IMR-90 (cell line): ENCODE results near the gene MYH10. TPM values are rescaled to one million over a fixed set of nuclear protein-coding genes. Genes with fewer than 3 reads are reported as not detected.

Experiments
- ATAC-seq: fragments of 200-7000 bp; cut with Tn5 transposase; 2 replicates; pipeline ENCODE4 v1.9.1; 2020; ENCODE audit warnings: low read depth, mild to moderate bottlenecking, moderate library complexity
- BruUV-seq: library from RNA; stranded (reverse); fragments of 400-500 nt; replicated peaks from 2 replicates; lab custom pipeline; 2021; lab: Mats Ljungman, UMichigan
- CTCF ChIA-PET: fragments of 300-600 bp; formaldehyde crosslinking; extraction: SDS; loops from one replicate; lab custom pipeline; 2021; ENCODE audit warnings: antibody characterized with exemption; lab: Yijun Ruan, JAX
- POLR2A ChIA-PET: fragments of 300-600 bp; sonication (Branson Sonifier 250); formaldehyde crosslinking; loops from one replicate; lab custom pipeline; 2022; ENCODE audit warnings: antibody characterized with exemption; ENCODE audit not compliant: unreplicated experiment; lab: Charles Lee
- DNase-seq: peaks from one replicate; pipeline ENCODE4 v3.0.0; 2013
- H2AFZ ChIP-seq: replicated peaks from 2 replicates; pipeline ENCODE3; 2013; ENCODE audit warnings: low read length, mild to moderate bottlenecking; ENCODE audit not compliant: poor library complexity
- H2AK5ac ChIP-seq: 2 replicates; pipeline ENCODE4 v1.6.1; 2013; ENCODE audit warnings: low read depth, low read length, inconsistent platforms
- H2AK9ac ChIP-seq: replicated peaks from 2 replicates; pipeline ENCODE3; 2013; ENCODE audit warnings: mild to moderate bottlenecking, low read depth, low read length, moderate library complexity; ENCODE audit not compliant: poor library complexity
- H2BK120ac ChIP-seq: 2 replicates; pipeline ENCODE4 v1.6.1; 2013; ENCODE audit warnings: low read depth, low read length, inconsistent platforms
- H2BK15ac ChIP-seq: 3 replicates; pipeline ENCODE4 v1.6.1; 2013; ENCODE audit warnings: low read depth, low read length, inconsistent platforms
- H2BK20ac ChIP-seq: 2 replicates; pipeline ENCODE4 v1.6.1; 2013; ENCODE audit warnings: low read depth, mild to moderate bottlenecking, inconsistent platforms, low read length, moderate library complexity
- H2BK5ac ChIP-seq: 2 replicates; pipeline ENCODE4 v1.6.1; 2013; ENCODE audit warnings: mild to moderate bottlenecking, low read depth, low read length, inconsistent platforms; ENCODE audit not compliant: poor library complexity, severe bottlenecking
- H3K14ac ChIP-seq: replicated peaks from 2 replicates; pipeline ENCODE4 v1.6.1; 2013; ENCODE audit warnings: low read depth, low read length, inconsistent platforms
- H3K18ac ChIP-seq: 2 replicates; pipeline ENCODE4 v1.6.1; 2013; ENCODE audit warnings: low read depth, low read length, control low read depth
- H3K23ac ChIP-seq: 2 replicates; pipeline ENCODE4 v1.6.1; 2013; ENCODE audit warnings: low read depth, low read length, inconsistent platforms
- H3K27ac ChIP-seq: 2 replicates; pipeline ENCODE4 v1.5.1; 2013; ENCODE audit warnings: mild to moderate bottlenecking, control low read depth, low read length; ENCODE audit not compliant: insufficient read depth
- H3K27me3 ChIP-seq: 2 replicates; pipeline ENCODE4 v1.6.1; 2013; ENCODE audit warnings: low read length; ENCODE audit not compliant: control insufficient read depth, insufficient read depth
- H3K36me3 ChIP-seq: 2 replicates; pipeline ENCODE4 v1.6.1; 2013; ENCODE audit warnings: low read length, mixed read lengths; ENCODE audit not compliant: control insufficient read depth, insufficient read depth
- H3K4ac ChIP-seq: 2 replicates; pipeline ENCODE4 v1.6.1; 2013; ENCODE audit warnings: low read depth, low read length, inconsistent platforms
- H3K4me1 ChIP-seq: 2 replicates; pipeline ENCODE4 v1.6.1; 2013; ENCODE audit warnings: low read length, mixed read lengths; ENCODE audit not compliant: control insufficient read depth, insufficient read depth
- H3K4me2 ChIP-seq: 2 replicates; pipeline ENCODE4 v1.6.1; 2013; ENCODE audit warnings: low read depth, mild to moderate bottlenecking, control low read depth, low read length, moderate library complexity
- H3K4me3 ChIP-seq: 2 replicates; pipeline ENCODE4 v1.5.1; 2013; ENCODE audit warnings: low read depth, mild to moderate bottlenecking, control low read depth, low read length, moderate library complexity; ENCODE audit not compliant: insufficient read depth
- H3K56ac ChIP-seq: 2 replicates; pipeline ENCODE4 v1.6.1; 2013; ENCODE audit warnings: low read length, inconsistent platforms; ENCODE audit not compliant: insufficient read depth; ENCODE audit errors: extremely low read depth
- H3K79me1 ChIP-seq, 2 experiments: 2 replicates each; pipeline ENCODE4 v1.6.1; 2013; ENCODE audit warnings: low read length in 2 of 2, inconsistent platforms in 1 of 2, low read depth in 1 of 2
- H3K9ac ChIP-seq: 2 replicates; pipeline ENCODE4 v1.6.1; 2013; ENCODE audit warnings: low read depth, low read length, control low read depth
- H3K9me1 ChIP-seq: 2 replicates; pipeline ENCODE4 v1.6.1; 2013; ENCODE audit warnings: low read length, inconsistent platforms; ENCODE audit not compliant: insufficient read depth
- H3K9me3 ChIP-seq: 2 replicates; pipeline ENCODE4 v1.6.1; 2013; ENCODE audit warnings: low read length; ENCODE audit not compliant: control insufficient read depth, insufficient read depth
- H4K20me1 ChIP-seq: 2 replicates; pipeline ENCODE4 v1.6.1; 2013; ENCODE audit warnings: low read length, inconsistent platforms; ENCODE audit not compliant: insufficient read depth
- H4K5ac ChIP-seq: 2 replicates; pipeline ENCODE4 v1.6.1; 2013; ENCODE audit warnings: mild to moderate bottlenecking, low read depth, low read length, control low read depth
- H4K8ac ChIP-seq, 2 experiments: 2 replicates each; pipeline ENCODE4 v1.6.1; 2013; ENCODE audit warnings: low read depth in 2 of 2, low read length in 2 of 2, control low read depth in 1 of 2, inconsistent platforms in 1 of 2
- H4K91ac ChIP-seq: 2 replicates; pipeline ENCODE4 v1.6.1; 2013; ENCODE audit warnings: low read depth, low read length, inconsistent platforms; ENCODE audit not compliant: insufficient read depth
- BHLHE40 ChIP-seq: fragments of 150-350 bp; IDR thresholded peaks from 2 replicates; pipeline ENCODE4 v1.6.1; 2016; ENCODE audit warnings: mild to moderate bottlenecking, low read depth, low read length
- MXI1 ChIP-seq: IDR thresholded peaks from 2 replicates; pipeline ENCODE4 v1.6.1; 2012; ENCODE audit warnings: low read depth, mild to moderate bottlenecking, low read length, moderate library complexity, borderline replicate concordance
- RAD21 ChIP-seq: IDR thresholded peaks from 2 replicates; pipeline ENCODE4 v1.6.1; 2012; ENCODE audit warnings: low read length, improper control_type of control experiment
- WGBS, 2 experiments: methylation state at CpG; one replicate each; pipeline versions ENCODE4 v1.1.5 to v1.1.7; 2013; ENCODE audit warnings: missing lambda C conversion rate in 2 of 2; ENCODE audit not compliant: insufficient read length in 1 of 2; ENCODE audit errors: extremely low coverage in 2 of 2; 5-methylcytosine and 5-hydroxymethylcytosine counted together
- dilution Hi-C: fragments of 300-500 bp; cut with HindIII; formaldehyde crosslinking; loops from one replicate; pipeline ENCODE4 v1.14.3; 2018; ENCODE audit warnings: low sequenced_read_pairs; ENCODE audit not compliant: unreplicated experiment
- in situ Hi-C: fragments of 300-500 bp; cut with MboI; formaldehyde crosslinking; loops from 3 replicates; pipeline ENCODE4 v1.14.3; 2019; ENCODE audit warnings: low sequenced_read_pairs, inconsistent platforms, mixed read lengths
- intact Hi-C: fragments of 100-400 bp; cut with micrococcal nuclease; formaldehyde crosslinking; loops from 2 replicates; pipeline ENCODE4 v1.10.0; 2022
- polyA plus RNA-seq, 3 experiments: library from polyadenylated mRNA; depleted of rRNA; stranded (reverse); fragments of >200 nt; gene quantifications; 2 replicates each; pipeline ENCODE4 v1.2.3, GENCODE V29; 2012; ENCODE audit warnings: low replicate concordance in 1 of 3
- total RNA-seq: library from RNA; depleted of rRNA; stranded (reverse); fragments of >200 nt; gene quantifications from 2 replicates; pipeline ENCODE4 v1.2.3, GENCODE V29; 2012

The MYH10 gene
- total and polyA plus RNA-seq, 2 of the 4 experiments (the other 2 are of a cell fraction), result 71.2 to 95.2 TPM

DNA sequence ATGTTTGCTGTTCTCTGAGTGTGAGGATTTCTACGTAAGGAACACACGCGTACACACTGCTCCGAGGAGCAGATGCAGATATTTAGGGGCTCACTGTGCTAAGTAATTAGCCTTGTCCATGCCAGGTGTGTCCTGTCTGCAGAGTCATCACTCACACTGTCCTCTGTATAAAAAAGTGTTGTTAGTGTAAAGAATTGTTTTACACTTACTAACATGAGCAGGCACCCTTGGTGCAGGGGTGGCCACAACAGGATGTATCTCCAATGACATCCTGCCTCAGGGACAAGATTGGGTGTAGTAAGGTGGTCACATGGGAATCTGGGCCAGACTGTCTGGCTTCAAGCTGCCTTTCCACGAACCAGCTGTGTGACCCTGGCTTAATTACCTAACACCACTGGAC lies 130.9 kb downstream of the MYH10 start:
- Histone ChIP-seq H2BK20ac (no peak overlapping the region), H3K18ac (no peak overlapping the region), H3K27ac (no peak overlapping the region), H2BK120ac (no peak overlapping the region), H2BK5ac (no peak overlapping the region), H3K36me3 (peaks cover 53% of the 10 kb centered on the region), H3K56ac (no peak overlapping the region), H2AK9ac (no peak overlapping the region), H3K4ac (no peak overlapping the region), H3K9me1 (no peaks in the 10 kb centered on the region; the same call in 1 of the 2 replicates), H3K9me3 (no peaks in the 10 kb centered on the region), H3K4me2 (no peak overlapping the region), H2AFZ (no peak overlapping the region), H4K91ac (no peak overlapping the region), H4K5ac (no peak overlapping the region), H3K27me3 (no peaks in the 10 kb centered on the region), H2AK5ac (no peak overlapping the region), H3K9ac (no peak overlapping the region), H3K23ac (no peak overlapping the region), H4K20me1 (no peaks in the 10 kb centered on the region; the same call in 1 of the 2 replicates), H3K79me1 (no peaks in the 10 kb centered on the region; a peak in 2 of 4 replicates), H2BK15ac (no peak overlapping the region), H3K14ac (no peak overlapping the region), H4K8ac (no peak overlapping the region), H3K4me1 (no peaks in the 10 kb centered on the region), H3K4me3 (no peak overlapping the region)
- in situ Hi-C loops, result no loop called here
- DNase-seq (no peak), ATAC-seq (no peak)
- TF ChIP-seq BHLHE40 (no peak), RAD21 (no peak), MXI1 (no peak)
- intact Hi-C loops, result no loop called here
- no TSS peak for BruUV-seq
- dilution Hi-C loops, result no loop called here
- ChIA-PET CTCF (no interaction called here), POLR2A (no interaction called here)
- no CpG with 5 or more reads among the region's 5 CpGs for WGBS, 2 experiments
